Vagina (tissue), 2 donors: Measurements from ENCODE around the gene KDM6A. TPM values are rescaled to one million over a fixed set of nuclear protein-coding genes. Genes with fewer than 3 reads are reported as not detected.

Experiments
- DNase-seq, 2 donors: peaks; one replicate each; pipeline ENCODE4 v3.0.0-alpha.2; 2017; ENCODE audit errors: extremely low spot score in 2 of 2
- H3K27ac ChIP-seq: fragments of 200-600 bp; sonication (generic); one replicate; pipeline ENCODE4 v1.5.1; 2019
- H3K27me3 ChIP-seq: fragments of 200-600 bp; sonication (generic); one replicate; pipeline ENCODE4 v1.5.1; 2019
- H3K36me3 ChIP-seq, 2 donors: fragments of 200-600 bp; sonication (generic); one replicate each; pipeline ENCODE4 v1.5.1; 2017 to 2019
- H3K4me1 ChIP-seq: fragments of 200-600 bp; sonication (generic); one replicate; pipeline ENCODE4 v1.5.1; 2019
- H3K4me3 ChIP-seq, 2 donors: fragments of 200-600 bp; sonication (generic); 1 replicate in 1 of 2; 2 replicates in 1 of 2; pipeline ENCODE4 v1.5.1; 2016 to 2019
- H3K9me3 ChIP-seq: fragments of 200-600 bp; sonication (generic); one replicate; pipeline ENCODE4 v1.5.1; 2019
- CTCF ChIP-seq, 3 experiments: fragments of 450-650 bp in 2 of 3; fragments of 200-600 bp in 1 of 3; sonication (generic) in 1 of 3; IDR thresholded peaks; one replicate each; pipeline ENCODE4 v1.5.1; 2017 to 2019; ENCODE audit warnings: antibody characterized with exemption in 3 of 3, mild to moderate bottlenecking in 2 of 3, moderate library complexity in 2 of 3
- POLR2A ChIP-seq, 2 donors: fragments of 450-650 bp; IDR thresholded peaks; one replicate each; pipeline ENCODE4 v1.6.1; 2017; ENCODE audit warnings: antibody characterized with exemption in 2 of 2, mild to moderate bottlenecking in 2 of 2, moderate library complexity in 2 of 2
- POLR2AphosphoS5 ChIP-seq, 2 donors: sonication (generic); formaldehyde crosslinking; IDR thresholded peaks; one replicate each; pipeline ENCODE4 v1.9.0; 2017; ENCODE audit warnings: antibody characterized with exemption in 2 of 2, mild to moderate bottlenecking in 2 of 2, low read depth in 1 of 2; ENCODE audit not compliant: insufficient read depth in 1 of 2
- intact Hi-C: fragments of 100-400 bp; cut with DNase I; formaldehyde crosslinking; loops from one replicate; pipeline ENCODE4 v1.15.1; 2023
- total RNA-seq: library from RNA; depleted of rRNA; stranded (reverse); fragments of >200 nt; gene quantifications from one replicate; pipeline ENCODE4 v1.2.3, GENCODE V29; 2016

KDM6A gene
- total RNA-seq, 1 donor from 2014 or later: 44.2 TPM

GRCh38 chrX:44970709-44971108 is 97.7 kb downstream of the KDM6A start:
- Histone ChIP-seq H3K4me1 (peaks cover 12% of the 10 kb centered on the region), H3K36me3 (peaks cover 0 to 5% of the 10 kb centered on the region in 2 donors), H3K9me3 (peaks cover 4% of the 10 kb centered on the region), H3K4me3 (no peak overlapping the region), H3K27ac (no peak overlapping the region), H3K27me3 (no peaks in the 10 kb centered on the region)
- intact Hi-C loops: no loop called here
- DNase-seq: no peak
- TF ChIP-seq POLR2AphosphoS5 (IDR thresholded peaks at IDR 0.05; ENCODE audit: insufficient read depth in 1 of 2, low read depth in 1 of 2) (no peak), CTCF (IDR thresholded peaks at IDR 0.05) (no peak), POLR2A (IDR thresholded peaks at IDR 0.05) (no peak)

- Histone ChIP-seq H3K36me3 (no peaks in the 10 kb centered on the region), H3K27me3 (no peaks in the 10 kb centered on the region), H3K4me1 (peaks cover 12% of the 10 kb centered on the region), H3K4me3 (no peak overlapping the region), H3K27ac (no peak overlapping the region), H3K9me3 (peaks cover 4% of the 10 kb centered on the region)
- no peak for TF ChIP-seq POLR2AphosphoS5 (IDR thresholded peaks at IDR 0.05; ENCODE audit: insufficient read depth in 1 of 2, low read depth in 1 of 2)
- no peak for TF ChIP-seq CTCF (IDR thresholded peaks at IDR 0.05)
- no peak for TF ChIP-seq POLR2A (IDR thresholded peaks at IDR 0.05)
- no peak for DNase-seq
- intact Hi-C loops: no loop called here
Measured at GRCh38 chrX:44971674-44972073, 98.7 kb downstream of the KDM6A start.

GRCh38 chrX:44972132-44972531 is 99.1 kb downstream of the KDM6A start:
- no peak overlapping the region for H3K27ac ChIP-seq
- H3K27me3 ChIP-seq: no peaks in the 10 kb centered on the region
- H3K36me3 ChIP-seq: no peaks in the 10 kb centered on the region
- peaks cover 4% of the 10 kb centered on the region for H3K9me3 ChIP-seq
- H3K4me1 ChIP-seq: peaks cover 7% of the 10 kb centered on the region
- no peak for DNase-seq
- H3K4me3 ChIP-seq: no peak overlapping the region
- intact Hi-C loops: no loop called here
- TF ChIP-seq POLR2AphosphoS5 (IDR thresholded peaks at IDR 0.05; ENCODE audit: insufficient read depth in 1 of 2, low read depth in 1 of 2): no peak
- no peak for TF ChIP-seq CTCF (IDR thresholded peaks at IDR 0.05)
- no peak for TF ChIP-seq POLR2A (IDR thresholded peaks at IDR 0.05)

- DNase-seq: no peak
- no peaks in the 10 kb centered on the region for H3K36me3 ChIP-seq
- no peaks in the 10 kb centered on the region for H3K4me1 ChIP-seq
- H3K27ac ChIP-seq: no peak overlapping the region
- no peak for TF ChIP-seq POLR2A (IDR thresholded peaks at IDR 0.05)
- TF ChIP-seq CTCF (IDR thresholded peaks at IDR 0.05): no peak
- no peak for TF ChIP-seq POLR2AphosphoS5 (IDR thresholded peaks at IDR 0.05; ENCODE audit: insufficient read depth in 1 of 2, low read depth in 1 of 2)
- no peaks in the 10 kb centered on the region for H3K27me3 ChIP-seq
- peaks cover 4% of the 10 kb centered on the region for H3K9me3 ChIP-seq
- intact Hi-C loops: no loop called here
- H3K4me3 ChIP-seq: no peak overlapping the region
Measured at GRCh38 chrX:44973420-44973932, 100.5 kb downstream of the KDM6A start.

GRCh38 chrX:44974451-44974850 is 101.5 kb downstream of the KDM6A start:
- H3K4me1 ChIP-seq: no peaks in the 10 kb centered on the region

More at GRCh38 chrX:44974451-44974850, 101.5 kb downstream of the KDM6A start:
- TF ChIP-seq POLR2A (IDR thresholded peaks at IDR 0.05) (no peak), POLR2AphosphoS5 (IDR thresholded peaks at IDR 0.05; ENCODE audit: insufficient read depth in 1 of 2, low read depth in 1 of 2) (no peak), CTCF (IDR thresholded peaks at IDR 0.05) (no peak)
- Histone ChIP-seq H3K4me3 (no peak overlapping the region), H3K9me3 (peaks cover 4% of the 10 kb centered on the region), H3K36me3 (no peaks in the 10 kb centered on the region), H3K27ac (no peak overlapping the region), H3K27me3 (no peaks in the 10 kb centered on the region)
- no peak for DNase-seq
- intact Hi-C loops: no loop called here
